HG03196 (cell line): ENCODE measurements around the gene CHIT1.
"Not testable (repeated sequence)": the region's sequence is repeated elsewhere in the genome, so short reads cannot be mapped to it uniquely, and the experiment has no call there.

ENCODE experiments used
- ATAC-seq: cut with Tn5 transposase; IDR thresholded peaks from one replicate; pipeline ENCODE4 v1.9.1; 2021; ENCODE audit not compliant: unreplicated experiment

CHIT1 gene

GRCh38 chr1:203266140-203266539, 36.7 kb upstream of the CHIT1 start:
- not testable (repeated sequence) for ATAC-seq

DNA sequence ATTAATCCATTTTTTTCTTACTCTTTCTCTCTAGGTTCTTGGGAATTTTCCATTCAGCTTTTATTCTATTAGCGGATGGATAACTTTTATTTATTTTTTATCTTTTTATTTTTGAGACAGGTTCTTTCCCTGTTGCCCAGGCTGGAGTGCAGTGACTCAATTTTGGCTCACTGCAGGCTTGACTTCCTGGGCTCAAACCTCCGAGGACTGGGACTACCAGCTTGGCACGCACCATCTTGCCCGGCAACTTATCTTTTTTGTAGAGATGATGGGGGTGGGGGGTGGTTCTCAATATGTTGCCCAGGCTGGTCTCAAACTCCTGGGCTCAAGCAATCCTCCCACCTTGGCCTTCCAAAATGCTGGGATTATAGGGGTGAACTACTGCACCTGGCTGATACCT, 36.1 kb upstream of the CHIT1 start:
- no peak for ATAC-seq

GRCh38 chr1:203264052-203264501, 34.6 kb upstream of the CHIT1 start:
- no peak for ATAC-seq

GRCh38 chr1:203263496-203263895, 34.0 kb upstream of the CHIT1 start:
- ATAC-seq, result no peak

DNA sequence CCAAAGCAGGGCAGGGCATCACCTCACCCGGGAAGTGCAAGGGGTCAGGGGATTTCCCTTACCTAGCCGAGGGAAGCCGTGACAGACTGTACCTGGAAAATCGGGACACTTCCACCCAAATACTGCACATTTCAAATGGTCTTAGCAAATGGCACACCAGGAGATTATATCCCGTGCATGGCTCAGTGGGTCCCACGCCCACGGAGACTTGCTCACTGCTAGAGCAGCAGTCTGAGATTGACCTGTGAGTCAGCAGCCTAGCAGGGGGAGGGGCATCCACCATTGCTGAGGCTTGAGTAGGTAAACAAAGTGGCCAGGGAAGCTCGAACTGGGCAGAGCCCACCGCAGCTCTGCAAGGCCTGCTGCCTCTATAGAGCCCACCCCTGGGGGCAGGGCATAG, 27.2 kb upstream of the CHIT1 start:
- ATAC-seq, result not testable (repeated sequence)

DNA sequence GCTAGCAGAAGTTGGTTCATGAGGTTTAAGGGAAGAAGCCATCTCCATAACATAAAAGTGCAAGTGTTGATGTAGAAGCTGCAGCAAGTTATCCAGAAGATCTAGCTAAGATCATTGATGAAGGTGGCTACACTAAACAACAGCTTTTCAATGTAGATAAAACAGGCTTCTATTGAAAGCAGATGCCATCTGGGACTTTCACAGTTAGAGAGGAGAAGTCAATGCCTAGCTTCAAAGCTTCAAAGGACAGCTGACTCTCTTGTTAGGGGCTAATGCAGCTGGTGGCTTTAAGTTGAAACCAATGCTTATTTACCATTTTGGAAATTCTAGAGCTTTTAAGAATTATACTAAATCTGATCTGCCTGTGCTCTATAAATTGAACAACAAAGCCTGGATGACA, 25.3 kb upstream of the CHIT1 start:
- not testable (repeated sequence) for ATAC-seq

DNA sequence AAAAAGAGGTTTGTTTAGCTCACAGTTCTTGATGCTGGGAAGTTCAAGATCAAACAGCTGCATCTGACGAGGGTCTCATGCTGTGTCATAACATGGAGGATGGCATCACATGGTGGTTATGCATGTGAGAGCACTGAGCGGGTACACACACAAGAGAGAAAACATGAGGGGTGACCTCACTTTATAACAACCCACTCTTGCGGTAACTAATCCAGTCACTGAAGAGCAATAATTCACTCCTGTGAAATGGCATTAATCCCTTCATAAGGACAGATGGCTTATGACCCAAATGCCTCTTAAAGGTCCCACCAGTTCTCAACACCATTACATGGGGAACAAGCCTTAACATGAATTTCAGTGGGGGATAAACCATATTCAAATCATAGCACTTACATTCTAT, 23.2 kb upstream of the CHIT1 start:
- no peak for ATAC-seq

- no peak for ATAC-seq
Observed at GRCh38 chr1:203251466-203251865, 22.0 kb upstream of the CHIT1 start.

- no peak for ATAC-seq
Observed at GRCh38 chr1:203250911-203251310, 21.4 kb upstream of the CHIT1 start.

DNA sequence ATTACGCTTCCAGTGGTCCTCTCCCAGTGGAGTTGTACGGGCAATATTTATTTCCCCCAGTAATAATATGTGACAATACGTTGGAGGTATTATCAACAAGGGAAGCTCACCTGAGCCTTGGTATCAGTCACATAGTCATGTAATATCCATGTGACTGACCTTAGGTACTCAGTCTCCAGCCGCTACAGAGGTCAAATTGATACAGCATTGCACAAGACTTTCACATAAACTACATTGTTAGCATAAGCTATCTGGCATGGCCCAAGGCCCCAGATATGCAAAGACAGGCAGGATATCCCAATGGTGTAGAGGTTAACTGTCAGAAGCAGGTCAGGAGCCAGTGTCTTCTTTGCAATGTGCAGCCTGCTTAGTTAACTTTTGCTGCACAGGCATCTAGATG, 15.3 kb upstream of the CHIT1 start:
- ATAC-seq, result no peak

DNA sequence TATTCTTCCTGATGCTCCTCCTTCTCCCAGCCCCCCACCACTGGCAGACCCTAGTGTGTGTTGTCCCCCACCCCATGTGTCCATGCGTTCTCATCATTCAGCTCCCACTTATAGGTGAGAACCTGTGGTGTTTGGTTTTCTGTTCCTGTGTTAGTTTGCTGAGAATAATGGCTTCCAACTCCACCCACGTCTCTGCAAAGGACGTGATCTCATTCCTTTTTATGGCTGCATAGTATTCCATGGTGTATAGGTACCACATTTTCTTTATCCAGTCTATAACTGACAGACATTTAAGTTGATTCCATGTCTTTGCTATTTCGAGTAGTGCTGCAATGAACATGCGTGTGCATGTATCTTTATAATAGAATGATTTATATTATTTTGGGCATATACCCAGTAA, 12.2 kb upstream of the CHIT1 start:
- not testable (repeated sequence) for ATAC-seq

DNA sequence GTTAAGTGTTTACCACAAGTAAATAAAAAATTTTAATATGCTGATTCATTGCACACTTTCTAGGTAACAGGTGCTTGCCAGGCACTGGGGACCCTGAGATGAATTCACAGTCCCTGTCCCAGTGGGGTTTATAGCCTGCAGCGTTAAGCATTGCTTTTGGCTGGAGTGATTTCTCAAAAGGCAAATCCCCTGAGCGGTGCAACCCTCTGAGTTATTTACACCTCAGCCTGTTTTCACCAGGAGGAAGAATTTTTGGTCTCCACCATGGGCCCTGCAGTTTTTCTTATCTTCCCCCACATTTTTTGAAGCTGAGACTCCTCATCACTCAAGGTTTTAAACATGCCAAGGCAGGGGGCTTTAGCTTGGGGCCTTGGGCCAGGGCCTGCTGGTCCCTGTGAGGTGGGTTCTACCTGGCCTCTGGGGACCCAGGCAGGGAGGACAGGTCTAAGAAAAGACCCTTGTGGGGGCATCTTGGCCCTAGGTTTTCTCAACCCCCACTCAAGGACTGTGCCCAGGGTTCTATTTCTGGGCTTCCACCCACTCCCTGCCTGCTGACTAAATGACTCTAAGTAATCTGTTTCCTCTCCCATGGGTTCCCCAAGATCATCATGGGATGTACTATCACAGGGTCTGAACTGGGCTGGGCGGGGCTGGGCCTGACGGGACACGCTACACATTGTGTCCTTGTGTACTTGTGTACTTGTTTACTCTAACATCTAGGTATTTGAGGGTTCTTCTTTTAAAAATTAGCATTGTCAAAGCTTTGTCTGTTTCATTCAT, 10.2 kb upstream of the CHIT1 start:
- no peak for ATAC-seq

DNA sequence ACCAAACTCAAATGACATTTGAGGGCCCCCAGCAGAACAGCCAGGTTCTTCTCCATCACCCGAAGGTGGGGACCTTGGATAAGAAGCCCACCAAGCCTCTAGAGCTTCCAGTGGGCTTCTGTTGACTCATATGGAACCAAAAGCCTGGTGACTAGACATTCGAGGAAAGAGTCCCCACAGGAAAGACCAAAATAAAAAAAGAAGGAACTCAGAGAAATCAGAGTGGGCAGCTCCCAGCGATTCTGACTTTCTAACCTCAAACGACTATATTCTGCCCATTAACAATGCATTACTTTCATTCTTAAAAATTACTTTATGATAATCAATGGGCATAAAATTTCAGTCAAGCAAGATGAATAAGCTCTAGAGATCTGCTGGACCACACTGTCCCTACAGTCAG, 9.6 kb upstream of the CHIT1 start:
- ATAC-seq, result no peak

DNA sequence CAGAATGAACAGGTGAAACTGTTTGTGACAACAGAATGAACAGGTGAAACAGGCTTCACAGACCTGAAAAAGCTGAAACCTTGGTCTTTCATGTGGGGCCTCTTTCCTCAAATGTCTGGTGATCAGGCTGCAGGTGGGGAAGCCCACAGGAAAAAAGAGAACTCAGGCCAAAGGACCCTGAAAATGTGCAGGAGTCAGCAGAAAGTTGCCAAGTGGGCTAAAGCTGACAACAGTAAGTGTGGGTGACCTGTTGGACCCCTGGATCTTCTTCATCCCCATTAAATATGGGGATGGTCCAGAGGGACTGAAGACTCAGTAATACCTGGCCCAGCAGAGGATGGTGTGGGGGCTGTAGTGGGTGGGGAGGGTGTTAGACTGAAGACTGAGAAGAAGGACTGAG, 9.1 kb upstream of the CHIT1 start:
- no peak for ATAC-seq

DNA sequence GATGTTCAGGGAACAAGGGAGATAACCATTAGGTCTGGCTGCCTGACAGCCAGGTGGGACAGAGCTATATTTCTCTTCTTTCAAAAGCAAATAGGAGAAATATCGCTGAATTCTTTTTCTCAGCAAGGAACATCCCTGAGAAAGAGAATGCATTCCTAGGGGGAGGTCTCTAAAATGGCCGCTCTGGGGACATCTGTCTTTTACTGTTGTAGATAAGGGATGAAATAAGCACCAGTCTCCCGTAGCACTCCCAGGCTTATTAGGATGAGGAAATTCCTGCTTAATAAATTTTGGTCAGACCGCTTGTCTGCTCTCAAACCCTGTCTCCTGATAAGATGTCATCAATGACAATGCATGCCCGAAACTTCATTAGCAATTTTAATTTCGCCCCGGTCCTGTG, 5.4 kb upstream of the CHIT1 start:
- ATAC-seq, result not testable (repeated sequence)

- no peak for ATAC-seq
Observed at GRCh38 chr1:203228670-203229069, 803 bp downstream of the CHIT1 start.

DNA sequence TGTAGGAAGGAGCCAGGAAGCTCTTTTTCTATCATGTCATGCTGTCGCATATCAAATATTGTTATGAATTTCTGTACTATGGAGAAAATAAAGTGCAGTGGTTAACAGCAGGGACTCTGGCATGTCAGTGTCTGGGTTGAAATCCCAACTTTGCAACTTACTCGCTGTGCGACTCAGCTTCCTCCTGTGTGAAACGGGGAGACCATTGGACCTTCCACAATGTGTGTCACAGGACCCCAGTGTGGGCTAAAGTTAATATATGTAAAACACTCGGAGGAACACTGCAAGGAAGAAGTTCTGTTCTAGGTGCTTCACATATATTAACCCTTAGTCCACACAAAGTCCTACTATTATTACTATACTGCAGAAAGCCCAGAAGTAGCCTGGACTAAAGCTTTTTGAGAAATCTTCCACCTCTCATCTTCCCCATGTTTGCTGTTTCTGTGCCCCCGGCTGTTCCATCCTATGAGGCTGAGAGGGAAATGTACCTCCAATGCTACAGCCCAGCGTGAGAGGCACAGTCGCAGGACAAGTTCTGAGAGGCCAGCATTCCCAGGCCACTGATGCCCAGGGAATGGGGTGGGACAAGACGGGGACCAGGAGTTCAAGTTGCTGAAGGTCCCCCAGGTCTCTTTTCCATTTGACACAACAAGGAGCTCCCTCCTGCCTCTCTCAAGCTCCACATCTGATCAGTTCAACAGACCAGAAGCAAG, 1.9 kb downstream of the CHIT1 start:
- ATAC-seq, result no peak

DNA sequence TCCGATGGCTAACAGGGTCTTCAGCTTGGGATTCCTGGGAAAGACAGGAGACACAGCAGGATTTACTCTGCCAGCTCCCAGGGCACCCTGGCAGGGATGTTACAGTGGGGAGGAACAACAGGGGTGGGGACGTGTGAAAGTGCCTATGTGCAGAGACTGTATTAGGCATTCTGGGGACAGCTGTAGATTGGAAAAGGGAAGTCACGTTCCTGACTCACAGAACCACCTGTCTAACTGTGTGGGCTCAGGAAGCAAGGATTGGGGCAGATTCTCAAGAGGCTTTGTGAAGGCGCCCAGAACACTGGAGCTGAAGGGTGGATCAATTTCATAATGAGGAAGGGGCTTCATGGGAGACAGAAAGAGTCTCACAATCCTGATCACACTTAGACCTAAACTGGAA, 4.4 kb downstream of the CHIT1 start:
- ATAC-seq, result no peak

DNA sequence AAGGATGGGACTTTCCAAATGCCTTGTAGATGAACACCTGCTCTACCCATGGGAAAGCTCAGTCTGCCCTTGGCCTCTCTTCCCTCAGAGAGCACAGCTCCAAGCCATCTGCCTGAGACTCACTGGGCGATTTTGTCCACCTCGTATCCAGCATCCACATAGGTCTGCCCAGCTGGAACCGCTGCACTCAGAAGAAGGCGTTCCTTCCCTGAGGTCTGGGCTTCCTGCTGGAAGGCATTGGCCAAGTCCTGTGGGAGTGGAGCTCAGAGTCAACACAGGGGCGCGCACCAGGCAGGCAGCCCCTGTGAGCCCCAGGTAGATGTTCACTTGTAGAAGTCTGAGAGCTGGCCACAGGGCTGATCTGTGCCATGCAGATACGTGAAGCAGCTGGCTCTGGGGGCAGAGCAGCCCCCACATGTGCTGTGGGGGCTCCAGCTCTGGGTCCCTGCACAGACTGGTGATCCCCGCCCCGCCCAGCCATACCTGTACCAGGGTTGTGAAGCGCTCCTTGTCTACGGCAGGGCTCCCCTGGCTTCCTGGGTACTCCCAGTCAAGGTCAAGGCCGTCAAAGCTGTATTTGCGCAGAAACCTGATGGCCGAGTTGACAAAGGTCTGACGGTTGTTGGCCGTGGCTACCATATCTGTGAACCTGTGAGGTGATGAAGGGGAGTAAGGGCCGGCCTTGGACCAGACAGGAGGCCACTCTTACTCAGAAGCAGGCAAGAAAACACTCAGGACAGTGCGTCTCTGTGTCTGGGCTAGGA, 6.3 kb downstream of the CHIT1 start:
- ATAC-seq, result no peak

- no peak for ATAC-seq
Observed at GRCh38 chr1:203219934-203220333, 9.5 kb downstream of the CHIT1 start.

- ATAC-seq, result no peak
Observed at GRCh38 chr1:203219171-203219570, 10.3 kb downstream of the CHIT1 start.

- ATAC-seq, result no peak
Observed at GRCh38 chr1:203217668-203218067, 11.8 kb downstream of the CHIT1 start.
